Panc1 (cell line): ENCODE data around the gene FAM209B. TPM values are rescaled to one million over a fixed set of nuclear protein-coding genes. Genes with fewer than 3 reads are reported as not detected.

Source experiments
- ATAC-seq: fragments of 200-7000 bp; cut with Tn5 transposase; 2 replicates; pipeline ENCODE4 v1.9.1; 2020; ENCODE audit warnings: mild to moderate bottlenecking, moderate library complexity
- BruUV-seq: library from RNA; stranded (reverse); fragments of 400-500 nt; replicated peaks from 2 replicates; lab custom pipeline; 2021; lab: Mats Ljungman, UMichigan
- CTCF ChIA-PET: fragments of 300-600 bp; sonication (Branson Sonifier 250); formaldehyde crosslinking; loops from one replicate; lab custom pipeline; 2022; ENCODE audit warnings: antibody characterized with exemption; lab: Charles Lee
- POLR2A ChIA-PET: fragments of 300-600 bp; sonication (Branson Sonifier 250); formaldehyde crosslinking; loops from one replicate; lab custom pipeline; 2022; ENCODE audit warnings: antibody characterized with exemption; lab: Charles Lee
- DNase-seq: peaks from one replicate; pipeline ENCODE4 v3.0.0-alpha.2; 2010; ENCODE audit warnings: low read depth, low spot score
- H3K27ac ChIP-seq: 2 replicates; pipeline ENCODE4 v1.5.1; 2011; ENCODE audit warnings: mild to moderate bottlenecking, low read length, inconsistent platforms
- H3K27me3 ChIP-seq: fragments of 200-500 bp; sonication (Bioruptor generic); 2 replicates; pipeline ENCODE4 v1.6.0; 2014; ENCODE audit warnings: low read length, inconsistent platforms; ENCODE audit not compliant: control insufficient read depth, insufficient read depth
- H3K36me3 ChIP-seq: fragments of 200-500 bp; sonication (Bioruptor generic); 2 replicates; pipeline ENCODE4 v1.5.1; 2014; ENCODE audit warnings: inconsistent platforms, mild to moderate bottlenecking, low read length, moderate library complexity; ENCODE audit not compliant: control insufficient read depth, insufficient read depth
- H3K4me1 ChIP-seq: 2 replicates; pipeline ENCODE4 v1.5.1; 2011; ENCODE audit warnings: inconsistent platforms, mild to moderate bottlenecking, low read length, moderate library complexity; ENCODE audit not compliant: control insufficient read depth, insufficient read depth
- H3K4me3 ChIP-seq, 2 experiments: 2 replicates each; pipeline ENCODE4 v1.5.1; 2011 to 2012; ENCODE audit warnings: low read depth in 2 of 2, low read length in 2 of 2, mild to moderate bottlenecking in 2 of 2, inconsistent platforms in 1 of 2, moderate library complexity in 1 of 2
- H3K9me3 ChIP-seq: fragments of 200-500 bp; sonication (Bioruptor generic); 2 replicates; pipeline ENCODE4 v1.5.1; 2014; ENCODE audit warnings: low read depth, mild to moderate bottlenecking, inconsistent platforms, low read length, moderate library complexity; ENCODE audit not compliant: control insufficient read depth, insufficient read depth
- CTCF ChIP-seq: fragments of 450-650 bp; IDR thresholded peaks from 2 replicates; pipeline ENCODE4 v1.5.1; 2017; ENCODE audit warnings: mild to moderate bottlenecking
- POLR2AphosphoS5 ChIP-seq: IDR thresholded peaks from 2 replicates; pipeline ENCODE4 v1.6.1; 2012; ENCODE audit warnings: mild to moderate bottlenecking, low read depth, low read length, moderate library complexity
- SIN3A ChIP-seq: IDR thresholded peaks from 2 replicates; pipeline ENCODE4 v1.6.1; 2012; ENCODE audit warnings: low read depth, mild to moderate bottlenecking, low read length, moderate library complexity, borderline replicate concordance; ENCODE audit not compliant: insufficient read depth
- TCF7L2 ChIP-seq: IDR thresholded peaks from 2 replicates; pipeline ENCODE4 v1.6.1; 2011; ENCODE audit warnings: mild to moderate bottlenecking, low read depth, low read length, inconsistent platforms
- in situ Hi-C: cut with HindIII; loops from 2 replicates; pipeline ENCODE4 v1.10.0; 2016; ENCODE audit warnings: low sequenced_read_pairs, low pct_unique_long_range_greater_than_20kb
- intact Hi-C: fragments of 100-400 bp; cut with micrococcal nuclease; formaldehyde crosslinking; loops from one replicate; pipeline ENCODE4 v1.10.0; 2022; ENCODE audit not compliant: unreplicated experiment
- total RNA-seq: library from RNA; stranded (reverse); gene quantifications from one replicate; pipeline ENCODE4 v1.2.1, GENCODE V29; 2021; ENCODE audit not compliant: unreplicated experiment
- TF ChIP-seq, protein P1 (sequence below), 2 experiments: IDR thresholded peaks; 2 replicates each; pipeline ENCODE4 v1.6.1; 2011 to 2012; ENCODE audit warnings: low read depth in 2 of 2, control low read depth in 1 of 2, low read length in 1 of 2, mild to moderate bottlenecking in 1 of 2, moderate library complexity in 1 of 2; ENCODE audit not compliant: insufficient read depth in 1 of 2

Gene FAM209B
- total RNA-seq, 1 experiment from 2014 or later, result not detected

- Histone ChIP-seq H3K27ac (no peak overlapping the region), H3K4me3 (no peak overlapping the region), H3K4me1 (no peaks in the 10 kb centered on the region), H3K9me3 (no peaks in the 10 kb centered on the region), H3K36me3 (no peaks in the 10 kb centered on the region), H3K27me3 (no peaks in the 10 kb centered on the region)
- in situ Hi-C loops (no loop called here), intact Hi-C loops (loop anchor here (10.0 kb wide), 1 partner anchor 170 kb away; no protein-coding TSS in a partner anchor)
- TF ChIP-seq, protein P1, sequence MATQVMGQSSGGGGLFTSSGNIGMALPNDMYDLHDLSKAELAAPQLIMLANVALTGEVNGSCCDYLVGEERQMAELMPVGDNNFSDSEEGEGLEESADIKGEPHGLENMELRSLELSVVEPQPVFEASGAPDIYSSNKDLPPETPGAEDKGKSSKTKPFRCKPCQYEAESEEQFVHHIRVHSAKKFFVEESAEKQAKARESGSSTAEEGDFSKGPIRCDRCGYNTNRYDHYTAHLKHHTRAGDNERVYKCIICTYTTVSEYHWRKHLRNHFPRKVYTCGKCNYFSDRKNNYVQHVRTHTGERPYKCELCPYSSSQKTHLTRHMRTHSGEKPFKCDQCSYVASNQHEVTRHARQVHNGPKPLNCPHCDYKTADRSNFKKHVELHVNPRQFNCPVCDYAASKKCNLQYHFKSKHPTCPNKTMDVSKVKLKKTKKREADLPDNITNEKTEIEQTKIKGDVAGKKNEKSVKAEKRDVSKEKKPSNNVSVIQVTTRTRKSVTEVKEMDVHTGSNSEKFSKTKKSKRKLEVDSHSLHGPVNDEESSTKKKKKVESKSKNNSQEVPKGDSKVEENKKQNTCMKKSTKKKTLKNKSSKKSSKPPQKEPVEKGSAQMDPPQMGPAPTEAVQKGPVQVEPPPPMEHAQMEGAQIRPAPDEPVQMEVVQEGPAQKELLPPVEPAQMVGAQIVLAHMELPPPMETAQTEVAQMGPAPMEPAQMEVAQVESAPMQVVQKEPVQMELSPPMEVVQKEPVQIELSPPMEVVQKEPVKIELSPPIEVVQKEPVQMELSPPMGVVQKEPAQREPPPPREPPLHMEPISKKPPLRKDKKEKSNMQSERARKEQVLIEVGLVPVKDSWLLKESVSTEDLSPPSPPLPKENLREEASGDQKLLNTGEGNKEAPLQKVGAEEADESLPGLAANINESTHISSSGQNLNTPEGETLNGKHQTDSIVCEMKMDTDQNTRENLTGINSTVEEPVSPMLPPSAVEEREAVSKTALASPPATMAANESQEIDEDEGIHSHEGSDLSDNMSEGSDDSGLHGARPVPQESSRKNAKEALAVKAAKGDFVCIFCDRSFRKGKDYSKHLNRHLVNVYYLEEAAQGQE (IDR thresholded peaks at IDR 0.05; ENCODE audit: insufficient read depth in 1 of 2, low read depth in 2 of 2, low read length in 1 of 2), result no peak
- TF ChIP-seq CTCF, result no peak
- no peak for TF ChIP-seq TCF7L2
- no peak for TF ChIP-seq POLR2AphosphoS5
- no peak for TF ChIP-seq SIN3A
- ChIA-PET CTCF (interaction anchor here (0.5 kb wide), 1 partner anchor 155 kb away, joined by 6 read pairs; no protein-coding TSS in a partner anchor), POLR2A (no interaction called here)
- no peak for DNase-seq
- ATAC-seq, result no peak
- no TSS peak for BruUV-seq
Measured at GRCh38 chr20:56574531-56575142, 41.6 kb downstream of the FAM209B start.

DNA sequence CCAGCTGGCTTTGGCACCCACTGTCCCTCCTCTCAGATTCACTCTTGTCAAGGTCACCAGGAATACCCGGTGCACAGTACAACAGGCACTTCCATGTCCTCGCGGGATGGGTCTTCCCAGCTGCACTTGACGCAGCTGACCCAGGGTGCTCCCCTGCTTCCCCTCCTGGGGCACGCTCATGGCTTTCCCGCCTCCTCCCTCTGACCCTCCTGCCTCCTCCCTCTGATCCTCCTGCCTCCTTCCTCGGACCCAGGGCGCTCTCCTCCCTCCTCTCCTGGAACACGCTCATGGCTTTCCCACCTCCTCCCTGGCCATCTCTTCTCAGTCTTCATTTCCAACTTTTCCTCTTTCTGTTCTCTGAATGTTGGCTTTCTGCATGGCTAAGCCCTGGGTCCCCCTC is 42.1 kb downstream of the FAM209B start:
- in situ Hi-C loops (no loop called here), intact Hi-C loops (loop anchor here (10.0 kb wide), 1 partner anchor 170 kb away; no protein-coding TSS in a partner anchor)
- ATAC-seq, result no peak
- TF ChIP-seq POLR2AphosphoS5, result no peak
- TF ChIP-seq SIN3A, result no peak
- TF ChIP-seq, protein P1 (IDR thresholded peaks at IDR 0.05; ENCODE audit: insufficient read depth in 1 of 2, low read depth in 2 of 2, low read length in 1 of 2), result no peak
- TF ChIP-seq CTCF, result no peak
- no peak for TF ChIP-seq TCF7L2
- BruUV-seq, result no TSS peak
- Histone ChIP-seq H3K9me3 (no peaks in the 10 kb centered on the region), H3K4me3 (no peak overlapping the region), H3K27me3 (no peaks in the 10 kb centered on the region), H3K4me1 (no peaks in the 10 kb centered on the region), H3K27ac (no peak overlapping the region), H3K36me3 (no peaks in the 10 kb centered on the region)
- no peak for DNase-seq
- CTCF ChIA-PET, result no interaction called here
- POLR2A ChIA-PET, result no interaction called here
